ENCODE measurements around the gene CPSF7. TPM values are rescaled to one million over a fixed set of nuclear protein-coding genes. Genes with fewer than 3 reads are reported as not detected.
"Not testable (repeated sequence)": the region's sequence is repeated elsewhere in the genome, so short reads cannot be mapped to it uniquely, and the experiment has no call there.

The CPSF7 gene
- total RNA-seq, 6 experiments from 2014 or later, result 56.9 to 72.4 (median 64.8) TPM

GRCh38 chr11:61474013-61474643 is 44.4 kb upstream of the CPSF7 start:
- TF ChIP-seq, protein P1, sequence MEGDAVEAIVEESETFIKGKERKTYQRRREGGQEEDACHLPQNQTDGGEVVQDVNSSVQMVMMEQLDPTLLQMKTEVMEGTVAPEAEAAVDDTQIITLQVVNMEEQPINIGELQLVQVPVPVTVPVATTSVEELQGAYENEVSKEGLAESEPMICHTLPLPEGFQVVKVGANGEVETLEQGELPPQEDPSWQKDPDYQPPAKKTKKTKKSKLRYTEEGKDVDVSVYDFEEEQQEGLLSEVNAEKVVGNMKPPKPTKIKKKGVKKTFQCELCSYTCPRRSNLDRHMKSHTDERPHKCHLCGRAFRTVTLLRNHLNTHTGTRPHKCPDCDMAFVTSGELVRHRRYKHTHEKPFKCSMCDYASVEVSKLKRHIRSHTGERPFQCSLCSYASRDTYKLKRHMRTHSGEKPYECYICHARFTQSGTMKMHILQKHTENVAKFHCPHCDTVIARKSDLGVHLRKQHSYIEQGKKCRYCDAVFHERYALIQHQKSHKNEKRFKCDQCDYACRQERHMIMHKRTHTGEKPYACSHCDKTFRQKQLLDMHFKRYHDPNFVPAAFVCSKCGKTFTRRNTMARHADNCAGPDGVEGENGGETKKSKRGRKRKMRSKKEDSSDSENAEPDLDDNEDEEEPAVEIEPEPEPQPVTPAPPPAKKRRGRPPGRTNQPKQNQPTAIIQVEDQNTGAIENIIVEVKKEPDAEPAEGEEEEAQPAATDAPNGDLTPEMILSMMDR (IDR thresholded peaks at IDR 0.05), result no peak
- H3K27ac Mint-ChIP-seq, result peak overlapping the region; percentile 73
- H3K36me3 Mint-ChIP-seq (ENCODE audit: low read depth), result peaks cover 13% of the 10 kb centered on the region
- peaks cover 26% of the 10 kb centered on the region for H3K4me1 Mint-ChIP-seq (ENCODE audit: low read depth)
- DNase-seq, result no peak
- 0 out of 2 replicates have a peak, but pooled peaks cover 5% of the 10 kb centered on the region for H3K27me3 Mint-ChIP-seq (ENCODE audit: insufficient read depth)
- H3K9me3 Mint-ChIP-seq, result no peaks in the 10 kb centered on the region
- peak overlapping the region; percentile 14; the same call in 1 of the 2 replicates for H3K4me3 Mint-ChIP-seq

GRCh38 chr11:61473370-61474012 is 43.7 kb upstream of the CPSF7 start:
- Mint-ChIP-seq H3K4me3 (peak overlapping the region; percentile 14; the same call in 1 of the 2 replicates), H3K36me3 (ENCODE audit: low read depth) (peaks cover 13% of the 10 kb centered on the region), H3K27me3 (ENCODE audit: insufficient read depth) (0 out of 2 replicates have a peak, but pooled peaks cover 3% of the 10 kb centered on the region), H3K9me3 (no peaks in the 10 kb centered on the region), H3K27ac (peak overlapping the region; percentile 73), H3K4me1 (ENCODE audit: low read depth) (peaks cover 26% of the 10 kb centered on the region)
- DNase-seq, result peak; percentile 79
- TF ChIP-seq, protein P1 (IDR thresholded peaks at IDR 0.05), result no peak

DNA sequence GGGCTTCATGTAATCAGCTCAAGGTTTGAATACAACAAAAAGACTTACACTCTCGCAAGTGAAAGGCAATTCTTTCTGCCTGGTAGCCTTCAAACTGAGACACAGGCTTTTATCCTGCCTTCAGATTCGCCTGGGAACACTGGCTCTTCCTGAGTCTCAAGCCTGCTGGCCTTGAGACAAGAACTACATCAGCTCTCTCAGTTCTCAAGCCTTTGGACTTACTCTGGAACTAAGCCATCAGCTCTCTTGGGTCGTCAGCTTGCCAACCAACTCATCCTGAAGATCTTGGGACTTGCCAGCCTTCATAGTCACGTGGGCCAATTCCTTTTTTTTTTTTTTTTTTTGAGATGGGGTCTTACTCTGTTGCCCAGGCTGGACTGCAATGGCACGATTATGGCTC is 43.1 kb upstream of the CPSF7 start:
- peaks cover 14% of the 10 kb centered on the region for H3K36me3 Mint-ChIP-seq (ENCODE audit: low read depth)
- TF ChIP-seq, protein P1 (IDR thresholded peaks at IDR 0.05), result no peak
- DNase-seq, result no peak
- H3K27ac Mint-ChIP-seq, result peak overlapping the region; percentile 76
- H3K9me3 Mint-ChIP-seq, result no peaks in the 10 kb centered on the region
- H3K4me3 Mint-ChIP-seq, result no peak overlapping the region
- peaks cover 26% of the 10 kb centered on the region for H3K4me1 Mint-ChIP-seq (ENCODE audit: low read depth)
- no peaks in the 10 kb centered on the region for H3K27me3 Mint-ChIP-seq (ENCODE audit: insufficient read depth)

DNA sequence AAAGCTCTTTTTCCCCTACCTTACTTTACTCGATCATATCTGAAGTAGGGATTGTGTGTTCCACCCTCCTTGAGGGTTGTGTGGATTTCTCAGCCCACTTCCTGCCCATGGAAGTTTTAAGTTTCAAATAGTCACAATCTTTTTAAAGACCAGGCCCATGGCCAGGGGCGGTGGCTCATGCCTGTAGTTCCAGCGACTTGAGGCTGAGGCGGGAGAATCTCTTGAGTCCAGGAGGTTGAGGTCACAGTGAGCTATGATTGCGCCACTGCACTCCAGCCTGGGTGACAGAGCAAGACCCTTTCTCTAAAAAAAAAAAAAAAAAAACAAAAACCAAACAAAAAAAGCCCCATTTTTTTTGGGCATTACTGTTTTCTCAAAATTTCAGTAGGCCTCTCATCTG is 42.5 kb upstream of the CPSF7 start:
- Mint-ChIP-seq H3K36me3 (ENCODE audit: low read depth) (peaks cover 18% of the 10 kb centered on the region), H3K27ac (peak overlapping the region; percentile 76; the same call in 1 of the 2 replicates), H3K4me1 (ENCODE audit: low read depth) (peaks cover 26% of the 10 kb centered on the region), H3K27me3 (ENCODE audit: insufficient read depth) (no peaks in the 10 kb centered on the region), H3K9me3 (no peaks in the 10 kb centered on the region), H3K4me3 (no peak overlapping the region)
- TF ChIP-seq, protein P1 (IDR thresholded peaks at IDR 0.05), result no peak
- DNase-seq, result no peak

DNA sequence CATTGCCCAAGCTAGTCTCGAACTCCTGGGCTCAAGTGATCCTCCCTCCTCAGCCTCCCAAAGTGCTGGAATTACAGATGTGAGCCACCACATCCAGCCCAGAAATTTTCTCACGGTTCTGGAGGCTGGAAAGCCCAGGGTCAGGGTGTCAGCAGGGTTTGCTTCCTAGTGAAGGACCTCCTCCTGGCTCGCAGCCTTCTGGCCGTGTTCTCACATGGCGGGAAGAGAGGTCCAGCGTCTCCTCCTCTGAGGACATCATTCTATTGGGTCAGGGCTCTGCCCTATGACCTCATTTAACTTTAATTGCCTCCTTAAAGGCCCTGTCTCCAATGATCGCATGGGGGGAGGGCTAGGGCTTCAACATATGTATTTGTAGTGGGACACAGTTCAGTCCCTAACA is 38.2 kb upstream of the CPSF7 start:
- TF ChIP-seq, protein P1 (IDR thresholded peaks at IDR 0.05), result no peak
- Mint-ChIP-seq H3K27ac (no peak overlapping the region), H3K4me3 (no peak overlapping the region), H3K27me3 (ENCODE audit: insufficient read depth) (no peaks in the 10 kb centered on the region; the same call in 1 of the 2 replicates), H3K36me3 (ENCODE audit: low read depth) (peaks cover 9% of the 10 kb centered on the region), H3K4me1 (ENCODE audit: low read depth) (peaks cover 11% of the 10 kb centered on the region), H3K9me3 (no peaks in the 10 kb centered on the region)
- no peak for DNase-seq

DNA sequence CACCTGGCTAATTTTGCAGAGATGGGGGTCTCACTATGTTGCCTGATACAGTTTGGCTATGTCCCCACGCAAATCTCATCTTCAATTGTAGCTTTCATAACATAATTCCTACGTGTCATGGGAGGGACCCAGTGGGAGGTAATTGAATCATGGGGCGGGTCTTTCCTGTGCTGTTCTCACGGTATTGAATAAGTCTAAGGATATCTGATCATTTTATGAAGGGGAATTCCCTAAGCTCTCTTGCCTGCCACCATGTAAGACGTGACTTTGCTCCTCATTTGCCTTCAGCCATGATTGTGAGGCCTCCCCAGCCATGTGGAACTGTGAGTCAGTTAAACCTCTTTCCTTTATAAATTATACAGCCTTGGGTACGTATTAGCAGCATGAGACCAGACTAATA is 37.8 kb upstream of the CPSF7 start:
- not testable (repeated sequence) for DNase-seq; H3K9me3 Mint-ChIP-seq; H3K27ac Mint-ChIP-seq; H3K4me3 Mint-ChIP-seq; H3K27me3 Mint-ChIP-seq (ENCODE audit: insufficient read depth); H3K4me1 Mint-ChIP-seq (ENCODE audit: low read depth); H3K36me3 Mint-ChIP-seq (ENCODE audit: low read depth)
